GM23338 (cell line): ENCODE data around the gene CAPN15. TPM values are rescaled to one million over a fixed set of nuclear protein-coding genes. Genes with fewer than 3 reads are reported as not detected.

ENCODE experiments used
- ATAC-seq: fragments of 200-7000 bp; cut with Tn5 transposase; 3 replicates; pipeline ENCODE4 v1.9.1; 2020
- DNase-seq: peaks from one replicate; pipeline ENCODE4 v3.0.0-alpha.2; 2015; ENCODE audit warnings: low spot score
- H2AFZ ChIP-seq: fragments of 200-600 bp; sonication (generic); 2 replicates; pipeline ENCODE4 v1.8.0; 2016; ENCODE audit warnings: antibody characterized with exemption, mild to moderate bottlenecking, moderate library complexity
- H3F3A ChIP-seq: fragments of 200-600 bp; sonication (generic); replicated peaks from 2 replicates; pipeline ENCODE4 v1.8.0; 2017; ENCODE audit warnings: antibody characterized with exemption, mixed run types, low read depth
- H3K27ac ChIP-seq: fragments of 200-600 bp; sonication (generic); 2 replicates; pipeline ENCODE4 v1.6.1; 2016; ENCODE audit warnings: low read depth
- H3K27me3 ChIP-seq: fragments of 200-600 bp; sonication (generic); 2 replicates; pipeline ENCODE4 v1.8.0; 2016; ENCODE audit warnings: mild to moderate bottlenecking, mixed run types, moderate library complexity; ENCODE audit not compliant: insufficient read depth
- H3K36me3 ChIP-seq: fragments of 200-600 bp; sonication (generic); 2 replicates; pipeline ENCODE4 v1.8.0; 2016; ENCODE audit warnings: mild to moderate bottlenecking; ENCODE audit not compliant: insufficient read depth
- H3K4me1 ChIP-seq: fragments of 200-600 bp; sonication (generic); 2 replicates; pipeline ENCODE4 v1.8.0; 2016; ENCODE audit warnings: mild to moderate bottlenecking, moderate library complexity; ENCODE audit not compliant: insufficient read depth
- H3K4me2 ChIP-seq: fragments of 200-600 bp; sonication (generic); 2 replicates; pipeline ENCODE4 v1.7.1; 2017; ENCODE audit warnings: mixed run types
- H3K4me3 ChIP-seq: fragments of 200-600 bp; sonication (generic); 2 replicates; pipeline ENCODE4 v1.6.1; 2016; ENCODE audit warnings: mixed run types
- H3K79me2 ChIP-seq: fragments of 200-600 bp; sonication (generic); replicated peaks from 2 replicates; pipeline ENCODE4 v1.8.0; 2017; ENCODE audit warnings: mild to moderate bottlenecking; ENCODE audit not compliant: insufficient read depth
- H3K9me2 ChIP-seq: fragments of 200-600 bp; sonication (generic); 2 replicates; pipeline ENCODE4 v1.8.0; 2017; ENCODE audit not compliant: insufficient read depth
- H4K20me1 ChIP-seq: fragments of 200-600 bp; sonication (generic); replicated peaks from 2 replicates; pipeline ENCODE4 v1.8.0; 2017; ENCODE audit warnings: mild to moderate bottlenecking; ENCODE audit not compliant: insufficient read depth
- H3K27ac Mint-ChIP-seq: 2 replicates; pipeline ENCODE4 v1.8.0; 2020; ENCODE audit warnings: inconsistent platforms, mild to moderate bottlenecking, moderate library complexity, mixed read lengths
- H3K27me3 Mint-ChIP-seq: 3 replicates; pipeline ENCODE4 v1.8.0; 2022; ENCODE audit warnings: low read depth, mild to moderate bottlenecking, moderate library complexity, mixed read lengths, inconsistent platforms; ENCODE audit not compliant: insufficient read depth, poor library complexity
- H3K36me3 Mint-ChIP-seq: 3 replicates; pipeline ENCODE4 v1.8.0; 2021; ENCODE audit warnings: low read depth, mild to moderate bottlenecking, inconsistent platforms, moderate library complexity, mixed read lengths
- H3K4me1 Mint-ChIP-seq: 3 replicates; pipeline ENCODE4 v1.8.0; 2020; ENCODE audit warnings: mild to moderate bottlenecking, inconsistent platforms, mixed read lengths
- H3K4me3 Mint-ChIP-seq: 3 replicates; pipeline ENCODE4 v1.8.0; 2021; ENCODE audit warnings: moderate library complexity, mild to moderate bottlenecking, inconsistent platforms, mixed read lengths
- H3K9me3 Mint-ChIP-seq: 3 replicates; pipeline ENCODE4 v1.8.0; 2020; ENCODE audit warnings: moderate library complexity, mild to moderate bottlenecking, inconsistent platforms, mixed read lengths
- CREB1 ChIP-seq: fragments of 250-450 bp; sonication (Bioruptor Pico); IDR thresholded peaks from 2 replicates; pipeline ENCODE4 v1.5.0; 2020; ENCODE audit warnings: low read depth, mild to moderate bottlenecking, moderate library complexity
- CTCF ChIP-seq, 2 experiments: fragments of 200-600 bp in 1 of 2; sonication (generic) in 1 of 2; conservative IDR thresholded peaks; 2 replicates each; pipeline versions ENCODE4 v1.5.1 to v1.6.1; 2016 to 2017; ENCODE audit warnings: antibody characterized with exemption in 2 of 2, low read depth in 2 of 2, mild to moderate bottlenecking in 2 of 2, moderate library complexity in 1 of 2
- ETS1 ChIP-seq: IDR thresholded peaks from 2 replicates; pipeline ENCODE4 v1.6.1; 2016; ENCODE audit warnings: antibody characterized with exemption
- EZH2 ChIP-seq: fragments of 200-600 bp; sonication (generic); IDR thresholded peaks from one replicate; pipeline ENCODE4 v1.8.0; 2017; ENCODE audit warnings: antibody characterized with exemption, mild to moderate bottlenecking, low read depth; ENCODE audit not compliant: unreplicated experiment
- EZH2phosphoT487 ChIP-seq: fragments of 200-600 bp; sonication (generic); IDR thresholded peaks from one replicate; pipeline ENCODE4 v1.8.1; 2018; ENCODE audit warnings: antibody characterized with exemption; ENCODE audit not compliant: unreplicated experiment
- JUNB ChIP-seq: IDR thresholded peaks from one replicate; pipeline ENCODE4 v1.6.1; 2016; ENCODE audit warnings: antibody characterized with exemption; ENCODE audit not compliant: unreplicated experiment
- NANOG ChIP-seq: IDR thresholded peaks from 2 replicates; pipeline ENCODE4 v1.6.1; 2016; ENCODE audit warnings: antibody characterized with exemption, borderline replicate concordance
- POLR2AphosphoS5 ChIP-seq: IDR thresholded peaks from 2 replicates; pipeline ENCODE4 v1.6.1; 2016; ENCODE audit warnings: antibody characterized with exemption, low read depth
- STAT1 ChIP-seq: IDR thresholded peaks from one replicate; pipeline ENCODE4 v1.6.1; 2016; ENCODE audit warnings: antibody characterized with exemption; ENCODE audit not compliant: unreplicated experiment
- ZNF114 ChIP-seq: fragments of 250-450 bp; sonication (Bioruptor Pico); IDR thresholded peaks from 2 replicates; pipeline ENCODE4 v1.5.0; 2020; ENCODE audit warnings: mild to moderate bottlenecking, moderate library complexity
- ZNF331 ChIP-seq: fragments of 250-450 bp; sonication (Bioruptor Pico); IDR thresholded peaks from 2 replicates; pipeline ENCODE4 v1.5.0; 2020; ENCODE audit warnings: low read depth, mild to moderate bottlenecking, moderate library complexity
- ZNF462 ChIP-seq: fragments of 250-450 bp; sonication (Bioruptor Pico); IDR thresholded peaks from 2 replicates; pipeline ENCODE4 v1.5.0; 2020; ENCODE audit warnings: mild to moderate bottlenecking, moderate library complexity
- polyA plus RNA-seq: library from polyadenylated mRNA; unstranded; fragments of >200 nt; fragmentation: Nextera tagmentation; extraction: Ambion mirVana; gene quantifications from 2 replicates; pipeline ENCODE4 v1.2.1, GENCODE V29; 2016
- total RNA-seq: library from RNA; depleted of rRNA; stranded (reverse); fragments of >200 nt; shearing (Covaris generic); gene quantifications from 2 replicates; pipeline ENCODE4 v1.2.3, GENCODE V29; 2014

The CAPN15 gene
- total and polyA plus RNA-seq, 2 experiments from 2014 or later: 27.3 to 164 TPM

- TF ChIP-seq CTCF (conservative IDR thresholded peaks at IDR 0.05; ENCODE audit: low read depth in 2 of 2) (no peak), JUNB (no peak)
Measured at GRCh38 chr16:513950-514349, 13.6 kb upstream of the CAPN15 start (continued).

- ATAC-seq (no peak), DNase-seq (no peak)
- H3K9me2 ChIP-seq: no peaks in the 10 kb centered on the region
- H3K4me1 Mint-ChIP-seq: no peaks in the 10 kb centered on the region
- H3K4me2 ChIP-seq: no peak overlapping the region
- no peaks in the 10 kb centered on the region for H4K20me1 ChIP-seq
- H3K27ac Mint-ChIP-seq: no peak overlapping the region
- no peak overlapping the region for H3K4me3 ChIP-seq
- H3K36me3 ChIP-seq: no peaks in the 10 kb centered on the region
- H3K4me1 ChIP-seq: no peaks in the 10 kb centered on the region
- no peaks in the 10 kb centered on the region for H3K79me2 ChIP-seq
- no peaks in the 10 kb centered on the region for H3K27me3 ChIP-seq
- no peaks in the 10 kb centered on the region for H3F3A ChIP-seq
- no peak overlapping the region; the same call in 2 of the 3 replicates for H3K4me3 Mint-ChIP-seq
- H2AFZ ChIP-seq: no peak overlapping the region
- no peak overlapping the region for H3K27ac ChIP-seq
- H3K9me3 Mint-ChIP-seq: no peaks in the 10 kb centered on the region
- H3K27me3 Mint-ChIP-seq: peaks cover 13% of the 10 kb centered on the region
- H3K36me3 Mint-ChIP-seq: peaks cover 17% of the 10 kb centered on the region
- TF ChIP-seq NANOG (no peak), EZH2phosphoT487 (no peak), ZNF462 (no peak), EZH2 (no peak), ETS1 (no peak), ZNF331 (CRISPR knock-in tag) (no peak), STAT1 (no peak), CTCF (conservative IDR thresholded peaks at IDR 0.05; ENCODE audit: low read depth in 2 of 2) (no peak), ZNF114 (CRISPR knock-in tag) (no peak), POLR2AphosphoS5 (no peak), CREB1 (no peak)
Measured at GRCh38 chr16:515175-515938, 12.2 kb upstream of the CAPN15 start.
